Progenitor cell of endocrine pancreas (in vitro differentiated cells): ENCODE results near the gene ZC3H15. TPM values are rescaled to one million over a fixed set of nuclear protein-coding genes. Genes with fewer than 3 reads are reported as not detected.
"Not testable (repeated sequence)": the region's sequence is repeated elsewhere in the genome, so short reads cannot be mapped to it uniquely, and the experiment has no call there.

Experiments used
- DNase-seq: peaks from one replicate; pipeline ENCODE4 v3.0.0; 2021; ENCODE audit warnings: low spot score; ENCODE audit not compliant: unreplicated experiment
- H3K27ac Mint-ChIP-seq: 2 replicates; pipeline ENCODE4 v1.8.0; 2021; ENCODE audit warnings: mild to moderate bottlenecking, moderate library complexity, mixed read lengths
- H3K27me3 Mint-ChIP-seq: 2 replicates; pipeline ENCODE4 v1.8.0; 2021; ENCODE audit warnings: mixed read lengths
- H3K36me3 Mint-ChIP-seq: 2 replicates; pipeline ENCODE4 v1.8.0; 2022; ENCODE audit warnings: mixed read lengths; ENCODE audit not compliant: insufficient read depth
- H3K4me1 Mint-ChIP-seq: 2 replicates; pipeline ENCODE4 v1.8.0; 2021; ENCODE audit warnings: low read depth, mixed read lengths
- H3K4me3 Mint-ChIP-seq: 2 replicates; pipeline ENCODE4 v1.8.0; 2021; ENCODE audit warnings: low read depth, mild to moderate bottlenecking, moderate library complexity, mixed read lengths
- H3K9me3 Mint-ChIP-seq: 2 replicates; pipeline ENCODE4 v1.8.0; 2021; ENCODE audit warnings: low read depth, mixed read lengths
- CTCF ChIP-seq: fragments of 200-600 bp; sonication (generic); IDR thresholded peaks from one replicate; pipeline ENCODE4 v1.5.0; 2021; ENCODE audit warnings: antibody characterized with exemption, mild to moderate bottlenecking; ENCODE audit not compliant: unreplicated experiment
- total RNA-seq: library from RNA; stranded (reverse); gene quantifications from 2 replicates; pipeline ENCODE4 v1.2.1, GENCODE V29; 2021

ZC3H15 gene
- total RNA-seq, 1 donor from 2014 or later = 55.4 TPM

- TF ChIP-seq CTCF = no peak
- peaks cover 8% of the 10 kb centered on the region for H3K4me1 Mint-ChIP-seq
- no peak overlapping the region for H3K27ac Mint-ChIP-seq
- no peaks in the 10 kb centered on the region for H3K27me3 Mint-ChIP-seq
- DNase-seq = no peak
- no peaks in the 10 kb centered on the region for H3K9me3 Mint-ChIP-seq
- peaks cover 9% of the 10 kb centered on the region for H3K36me3 Mint-ChIP-seq
- H3K4me3 Mint-ChIP-seq = no peak overlapping the region
Observed at GRCh38 chr2:186515376-186515775, 29.3 kb downstream of the ZC3H15 start.

GRCh38 chr2:186516396-186516795 lies 30.3 kb downstream of the ZC3H15 start:
- H3K27ac Mint-ChIP-seq = no peak overlapping the region

GRCh38 chr2:186517090-186517489 lies 31.0 kb downstream of the ZC3H15 start:
- peaks cover 22% of the 10 kb centered on the region for H3K36me3 Mint-ChIP-seq
- H3K4me3 Mint-ChIP-seq = no peak overlapping the region
- H3K27ac Mint-ChIP-seq = no peak overlapping the region
- H3K4me1 Mint-ChIP-seq = peaks cover 8% of the 10 kb centered on the region
- TF ChIP-seq CTCF = no peak
- no peak for DNase-seq
- H3K27me3 Mint-ChIP-seq = no peaks in the 10 kb centered on the region
- H3K9me3 Mint-ChIP-seq = peaks cover 4% of the 10 kb centered on the region

More at GRCh38 chr2:186516396-186516795, 30.3 kb downstream of the ZC3H15 start:
- no peaks in the 10 kb centered on the region for H3K27me3 Mint-ChIP-seq
- no peaks in the 10 kb centered on the region for H3K9me3 Mint-ChIP-seq
- no peak overlapping the region for H3K4me3 Mint-ChIP-seq
- H3K36me3 Mint-ChIP-seq = peaks cover 17% of the 10 kb centered on the region
- no peak for TF ChIP-seq CTCF
- DNase-seq = no peak
- peaks cover 8% of the 10 kb centered on the region for H3K4me1 Mint-ChIP-seq

GRCh38 chr2:186518291-186518690 lies 32.2 kb downstream of the ZC3H15 start:
- Mint-ChIP-seq H3K9me3 (peaks cover 5% of the 10 kb centered on the region), H3K27me3 (no peaks in the 10 kb centered on the region), H3K27ac (no peak overlapping the region), H3K4me1 (peaks cover 8% of the 10 kb centered on the region), H3K36me3 (peaks cover 25% of the 10 kb centered on the region), H3K4me3 (no peak overlapping the region)
- no peak for TF ChIP-seq CTCF
- no peak for DNase-seq

- no peak for TF ChIP-seq CTCF
- Mint-ChIP-seq H3K27me3 (no peaks in the 10 kb centered on the region), H3K36me3 (peaks cover 22% of the 10 kb centered on the region), H3K9me3 (peaks cover 5% of the 10 kb centered on the region), H3K4me1 (peaks cover 8% of the 10 kb centered on the region), H3K27ac (peak overlapping the region; percentile 55), H3K4me3 (no peak overlapping the region)
- DNase-seq = no peak
Observed at GRCh38 chr2:186518945-186519344, 32.9 kb downstream of the ZC3H15 start.

GRCh38 chr2:186521570-186522153 lies 35.6 kb downstream of the ZC3H15 start:
- not testable (repeated sequence) for DNase-seq, H3K27ac Mint-ChIP-seq, H3K27me3 Mint-ChIP-seq, H3K4me1 Mint-ChIP-seq, H3K9me3 Mint-ChIP-seq, H3K4me3 Mint-ChIP-seq
- H3K36me3 Mint-ChIP-seq = peaks cover 22% of the 10 kb centered on the region
